Stomach (tissue), 9 donors: ENCODE data around the gene G6PC1. TPM values are rescaled to one million over a fixed set of nuclear protein-coding genes. Genes with fewer than 3 reads are reported as not detected.
"Not testable (repeated sequence)": the region's sequence is repeated elsewhere in the genome, so short reads cannot be mapped to it uniquely, and the experiment has no call there.

Experiments
- DNase-seq, 2 donors: peaks; one replicate each; pipeline versions ENCODE4 v3.0.0 to v3.0.0-alpha.2; 2013 to 2019
- H3K27ac ChIP-seq, 5 donors: fragments of 200-600 bp in 4 of 5; sonication (generic) in 4 of 5; one replicate each; pipeline ENCODE4 v1.5.1; 2013 to 2019; ENCODE audit warnings: mild to moderate bottlenecking in 1 of 5, moderate library complexity in 1 of 5
- H3K27me3 ChIP-seq, 3 donors: fragments of 200-600 bp; sonication (generic); one replicate each; pipeline ENCODE4 v1.5.1; 2017 to 2019; ENCODE audit warnings: mixed run types in 1 of 3
- H3K36me3 ChIP-seq, 4 donors: fragments of 200-600 bp; sonication (generic); 1 replicate in 3 of 4; 2 replicates in 1 of 4; pipeline ENCODE4 v1.5.1; 2016 to 2019
- H3K4me1 ChIP-seq, 4 donors: fragments of 200-600 bp; sonication (generic); one replicate each; pipeline ENCODE4 v1.5.1; 2016 to 2019
- H3K4me3 ChIP-seq, 4 donors: fragments of 200-600 bp; sonication (generic) in 3 of 4; one replicate each; pipeline ENCODE4 v1.5.1; 2016 to 2019; ENCODE audit warnings: mild to moderate bottlenecking in 1 of 4
- H3K9me3 ChIP-seq, 4 donors: fragments of 200-600 bp; sonication (generic); one replicate each; pipeline ENCODE4 v1.5.1; 2016 to 2019
- EP300 ChIP-seq: sonication (generic); formaldehyde crosslinking; IDR thresholded peaks from one replicate; pipeline ENCODE4 v1.6.1; 2017; ENCODE audit warnings: antibody characterized with exemption
- POLR2A ChIP-seq, 4 donors: fragments of 450-650 bp; IDR thresholded peaks; one replicate each; pipeline ENCODE4 v1.6.1; 2016; ENCODE audit warnings: antibody characterized with exemption in 4 of 4, control low read depth in 2 of 4, mild to moderate bottlenecking in 1 of 4, moderate library complexity in 1 of 4
- POLR2AphosphoS5 ChIP-seq, 3 donors: sonication (generic); formaldehyde crosslinking; IDR thresholded peaks; one replicate each; pipeline ENCODE4 v1.6.1; 2016; ENCODE audit warnings: antibody characterized with exemption in 3 of 3
- WGBS, 5 donors: extraction: QIAGEN DNeasy Blood & Tissue Kit in 3 of 5; methylation state at CpG; one replicate each; pipeline versions ENCODE4 v1.1.5 to v1.1.7; 2013 to 2018; 5-methylcytosine and 5-hydroxymethylcytosine counted together
- intact Hi-C: fragments of 100-400 bp; cut with DNase I; formaldehyde crosslinking; loops from one replicate; pipeline ENCODE4 v1.15.1; 2023; ENCODE audit warnings: low total_unique reads
- polyA plus RNA-seq, 3 donors: library from polyadenylated mRNA; stranded (reverse); fragments of 200-250 nt; gene quantifications; one replicate each; pipeline ENCODE4 v1.2.3, GENCODE V29; 2013
- total RNA-seq, 5 donors: library from RNA; depleted of rRNA; stranded (reverse); fragments of >200 nt; gene quantifications; one replicate each; pipeline versions ENCODE4 v1.1.0 to v1.2.3, GENCODE V29; 2014 to 2016
- TF ChIP-seq, protein P1 (sequence below), 7 experiments: fragments of 450-650 bp in 4 of 7; fragments of 200-600 bp in 3 of 7; sonication (generic) in 3 of 7; IDR thresholded peaks; one replicate each; pipeline ENCODE4 v1.5.1; 2016 to 2019; ENCODE audit warnings: antibody characterized with exemption in 7 of 7, control low read depth in 2 of 7, mild to moderate bottlenecking in 1 of 7
- donor health status: healthy with polysubstance abuse.
- donor health status: Bipolar disorder and iron deficiency.
- donor health status: healthy.

G6PC1 gene
- total and polyA plus RNA-seq, 8 donors: 4.0 TPM; not detected in 7

DNA sequence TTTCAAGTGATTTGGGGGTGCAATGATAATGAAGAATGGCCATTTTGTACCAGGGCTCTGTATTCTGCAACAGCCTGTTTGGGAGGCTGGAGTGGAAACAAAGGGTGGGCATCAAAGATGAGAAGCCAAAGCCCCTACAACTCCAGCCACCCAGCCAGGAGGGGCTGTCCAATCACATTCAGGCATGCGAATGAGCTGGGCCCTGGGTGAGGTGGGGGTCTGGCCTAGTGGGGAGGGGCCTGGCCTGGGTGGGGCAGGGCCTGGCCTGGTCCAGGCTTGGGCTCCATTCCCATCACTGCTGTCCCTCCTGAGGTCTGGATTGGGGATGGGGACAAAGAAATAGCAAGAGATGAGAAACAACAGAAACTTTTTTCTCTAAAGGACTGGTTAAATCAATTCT lies 43.2 kb upstream of the G6PC1 start:
- Histone ChIP-seq H3K27ac (peak overlapping the region in 2 of 5 donors; percentile 14 to 25), H3K4me3 (no peak overlapping the region), H3K27me3 (no peaks in the 10 kb centered on the region), H3K4me1 (peaks cover 0 to 34% (median 18%) of the 10 kb centered on the region in 4 donors), H3K9me3 (no peaks in the 10 kb centered on the region), H3K36me3 (peaks cover 0 to 48% (median 0%) of the 10 kb centered on the region in 4 donors)
- DNase-seq: no peak
- intact Hi-C loops: no loop called here
- WGBS, 5 donors: 79 to 100% (median 91%) methylated on average over 1 of the region's 1 CpG
- TF ChIP-seq POLR2A (IDR thresholded peaks at IDR 0.05): no peak
- TF ChIP-seq, protein P1, sequence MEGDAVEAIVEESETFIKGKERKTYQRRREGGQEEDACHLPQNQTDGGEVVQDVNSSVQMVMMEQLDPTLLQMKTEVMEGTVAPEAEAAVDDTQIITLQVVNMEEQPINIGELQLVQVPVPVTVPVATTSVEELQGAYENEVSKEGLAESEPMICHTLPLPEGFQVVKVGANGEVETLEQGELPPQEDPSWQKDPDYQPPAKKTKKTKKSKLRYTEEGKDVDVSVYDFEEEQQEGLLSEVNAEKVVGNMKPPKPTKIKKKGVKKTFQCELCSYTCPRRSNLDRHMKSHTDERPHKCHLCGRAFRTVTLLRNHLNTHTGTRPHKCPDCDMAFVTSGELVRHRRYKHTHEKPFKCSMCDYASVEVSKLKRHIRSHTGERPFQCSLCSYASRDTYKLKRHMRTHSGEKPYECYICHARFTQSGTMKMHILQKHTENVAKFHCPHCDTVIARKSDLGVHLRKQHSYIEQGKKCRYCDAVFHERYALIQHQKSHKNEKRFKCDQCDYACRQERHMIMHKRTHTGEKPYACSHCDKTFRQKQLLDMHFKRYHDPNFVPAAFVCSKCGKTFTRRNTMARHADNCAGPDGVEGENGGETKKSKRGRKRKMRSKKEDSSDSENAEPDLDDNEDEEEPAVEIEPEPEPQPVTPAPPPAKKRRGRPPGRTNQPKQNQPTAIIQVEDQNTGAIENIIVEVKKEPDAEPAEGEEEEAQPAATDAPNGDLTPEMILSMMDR (IDR thresholded peaks at IDR 0.05): no peak
- no peak for TF ChIP-seq EP300
- TF ChIP-seq POLR2AphosphoS5 (IDR thresholded peaks at IDR 0.05): no peak

- TF ChIP-seq EP300 (no peak), POLR2A (IDR thresholded peaks at IDR 0.05) (no peak), POLR2AphosphoS5 (IDR thresholded peaks at IDR 0.05) (no peak)
- TF ChIP-seq, protein P1 (IDR thresholded peaks at IDR 0.05): no peak
- H3K27ac ChIP-seq: peak overlapping the region in 1 of 5 donors; percentile 81
Measured at GRCh38 chr17:42865638-42866094, 34.9 kb upstream of the G6PC1 start.

DNA sequence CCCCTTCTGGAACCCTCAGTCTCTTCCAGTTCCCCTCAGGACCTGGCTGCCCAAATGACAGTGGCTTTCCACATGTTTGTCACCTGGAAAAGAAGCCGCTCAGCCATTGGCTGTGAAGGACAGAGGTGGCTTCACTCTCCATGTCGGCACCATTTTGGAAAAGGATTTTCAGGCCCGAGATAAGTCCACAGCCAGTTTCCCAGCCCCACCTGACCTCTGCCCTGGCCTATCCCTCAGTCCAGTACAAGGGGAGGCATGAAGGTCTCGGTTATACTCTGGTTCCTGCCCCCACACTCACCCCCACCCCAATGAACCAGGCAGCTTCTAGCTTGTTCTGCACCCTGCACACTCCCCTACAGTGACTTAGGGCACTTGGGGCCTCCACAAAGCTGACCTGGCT lies 34.4 kb upstream of the G6PC1 start:
- no peak for DNase-seq
- intact Hi-C loops: no loop called here
- Histone ChIP-seq H3K4me1 (peaks cover 8 to 36% (median 25%) of the 10 kb centered on the region in 4 donors), H3K27me3 (no peaks in the 10 kb centered on the region), H3K9me3 (peaks cover 0 to 7% (median 3%) of the 10 kb centered on the region in 4 donors), H3K36me3 (peaks cover 0 to 11% (median 3%) of the 10 kb centered on the region in 4 donors), H3K4me3 (no peak overlapping the region), H3K27ac (peak overlapping the region in 1 of 5 donors; percentile 81)
- TF ChIP-seq, protein P1 (IDR thresholded peaks at IDR 0.05): no peak
- TF ChIP-seq POLR2A (IDR thresholded peaks at IDR 0.05) (no peak), POLR2AphosphoS5 (IDR thresholded peaks at IDR 0.05) (no peak), EP300 (no peak)
- 73 to 93% (median 85%) methylated on average over 4 of the region's 4 CpGs for WGBS, 5 donors

More at GRCh38 chr17:42865638-42866094, 34.9 kb upstream of the G6PC1 start:
- no peak overlapping the region for H3K4me3 ChIP-seq
- intact Hi-C loops: no loop called here
- DNase-seq: no peak
- H3K9me3 ChIP-seq: peaks cover 0 to 3% (median under 1%) of the 10 kb centered on the region in 4 donors
- H3K4me1 ChIP-seq: peaks cover 8 to 36% (median 25%) of the 10 kb centered on the region in 4 donors
- H3K36me3 ChIP-seq: peaks cover 0 to 11% (median 2%) of the 10 kb centered on the region in 4 donors
- 63 to 80% (median 68%) methylated on average over 7 of the region's 7 CpGs for WGBS, 5 donors
- no peaks in the 10 kb centered on the region for H3K27me3 ChIP-seq

- Histone ChIP-seq H3K27ac (peak overlapping the region in 1 of 5 donors; percentile 24), H3K4me1 (peaks cover 8 to 36% (median 25%) of the 10 kb centered on the region in 4 donors), H3K4me3 (no peak overlapping the region), H3K27me3 (no peaks in the 10 kb centered on the region), H3K9me3 (peaks cover 0 to 7% (median 3%) of the 10 kb centered on the region in 4 donors), H3K36me3 (peaks cover 0 to 12% (median 4%) of the 10 kb centered on the region in 4 donors)
- 26 to 55% (median 36%) methylated on average over 11 to 12 of the region's 12 CpGs for WGBS, 5 donors
- intact Hi-C loops: no loop called here
- no peak for TF ChIP-seq EP300
- TF ChIP-seq POLR2AphosphoS5 (IDR thresholded peaks at IDR 0.05): no peak
- no peak for TF ChIP-seq POLR2A (IDR thresholded peaks at IDR 0.05)
- TF ChIP-seq, protein P1 (IDR thresholded peaks at IDR 0.05): no peak
- DNase-seq: peak in 1 of 2 donors; percentile 47
Measured at GRCh38 chr17:42866631-42867575, 33.7 kb upstream of the G6PC1 start.

GRCh38 chr17:42867694-42868261 lies 32.8 kb upstream of the G6PC1 start:
- Histone ChIP-seq H3K4me1 (peaks cover 8 to 36% (median 25%) of the 10 kb centered on the region in 4 donors), H3K36me3 (peaks cover 0 to 20% (median 8%) of the 10 kb centered on the region in 4 donors)
- H3K9me3 ChIP-seq, H3K4me3 ChIP-seq, intact Hi-C loops, H3K27me3 ChIP-seq, DNase-seq, H3K27ac ChIP-seq: not testable (repeated sequence)
- WGBS, 5 donors: 82 to 95% (median 92%) methylated on average over 7 to 21 of the region's 21 CpGs
